ENCODE results near the gene TEAD1. TPM values are rescaled to one million over a fixed set of nuclear protein-coding genes. Genes with fewer than 3 reads are reported as not detected.

The TEAD1 gene
- polyA plus RNA-seq, 2 of the 4 experiments (the other 2 are of a cell fraction): 111 to 112 TPM

- Histone ChIP-seq H3K4me2 (no peak overlapping the region; the same call in 2 of the 3 replicates), H3K4me1 (peaks cover 73% of the 10 kb centered on the region), H3K4me3 (no peak overlapping the region), H3K9me3 (no peaks in the 10 kb centered on the region), H3K27ac (peak overlapping the region in 1 of 2 experiments; percentile 32; a peak in 1 of 6 replicates)
- WGBS (ENCODE audit: missing lambda C conversion rate): 60% methylated on average over 3 of the region's 3 CpGs
- no peak for TF ChIP-seq ESRRA (IDR thresholded peaks at IDR 0.05; ENCODE audit: borderline replicate concordance, low read length)
- TF ChIP-seq RAD21 (conservative IDR thresholded peaks at IDR 0.05 in 1 of 2, IDR thresholded peaks at IDR 0.05 in 1 of 2): peak; percentile 27 to 33; a peak in 3 of 5 replicates
- no peak for TF ChIP-seq ZNF302 (CRISPR knock-in tag; IDR thresholded peaks at IDR 0.05)
- no peak for TF ChIP-seq RNF2 (IDR thresholded peaks at IDR 0.05; ENCODE audit: borderline replicate concordance, low read depth)
- TF ChIP-seq CTCF (IDR thresholded peaks at IDR 0.05): peak; percentile 36
- no peak for TF ChIP-seq HMGXB4 (CRISPR knock-in tag; IDR thresholded peaks at IDR 0.05; ENCODE audit: borderline replicate concordance)
- TF ChIP-seq KDM1A (IDR thresholded peaks at IDR 0.05; ENCODE audit: low read depth): no peak
- no peak for TF ChIP-seq CBX2 (IDR thresholded peaks at IDR 0.05; ENCODE audit: borderline replicate concordance, low read depth)
- TF ChIP-seq MYC (IDR thresholded peaks at IDR 0.05; ENCODE audit: borderline replicate concordance, low read length): no peak
- TF ChIP-seq USF2 (IDR thresholded peaks at IDR 0.05): no peak
- peak; percentile 6; the same call in 1 of the 3 replicates for TF ChIP-seq SMC3 (IDR thresholded peaks at IDR 0.05)
- no peak for TF ChIP-seq POLR2AphosphoS2 (conservative IDR thresholded peaks at IDR 0.05; ENCODE audit: low read length)
- TF ChIP-seq PBX3 (IDR thresholded peaks at IDR 0.05): no peak
- CTCF ChIA-PET: interaction anchor here (1.2 kb wide), 1 partner anchor 10 kb away, joined by 6 read pairs; no protein-coding TSS in a partner anchor
- POLR2A ChIA-PET: no interaction called here
- peak; percentile 74; a peak in 5 of 6 replicates for ATAC-seq
- no peak for FAIRE-seq
- DNase-seq (ENCODE audit: low read depth in 1 of 2, low spot score in 1 of 2): peak in 1 of 2 experiments; percentile 50
Measured at GRCh38 chr11:12761029-12761428, 86.8 kb downstream of the TEAD1 start.

- Histone ChIP-seq H3K27ac (peak overlapping the region in 1 of 2 experiments; percentile 56; a peak in 3 of 6 replicates), H3K4me1 (peaks cover 73% of the 10 kb centered on the region), H3K4me2 (peak overlapping the region; percentile 24), H3K4me3 (no peak overlapping the region), H3K9me3 (no peaks in the 10 kb centered on the region)
- DNase-seq (ENCODE audit: low read depth in 1 of 2, low spot score in 1 of 2) (no peak), FAIRE-seq (no peak), ATAC-seq (no peak)
- TF ChIP-seq SREBF2 (IDR thresholded peaks at IDR 0.05) (no peak), ZSCAN20 (CRISPR knock-in tag; IDR thresholded peaks at IDR 0.05) (no peak), MAX (IDR thresholded peaks at IDR 0.05) (no peak), BCL3 (IDR thresholded peaks at IDR 0.05) (no peak), EHMT2 (IDR thresholded peaks at IDR 0.05; ENCODE audit: low read depth) (no peak), HMGXB4 (CRISPR knock-in tag; IDR thresholded peaks at IDR 0.05; ENCODE audit: borderline replicate concordance) (no peak), PHF8 (IDR thresholded peaks at IDR 0.05; ENCODE audit: borderline replicate concordance, low read depth) (no peak), CBX8 (IDR thresholded peaks at IDR 0.05) (no peak), HOXA7 (CRISPR knock-in tag; IDR thresholded peaks at IDR 0.05) (no peak)
- ChIA-PET POLR2A (no interaction called here), CTCF (interaction anchor here (1.4 kb wide), 1 partner anchor 126 kb away, joined by 4 read pairs; no protein-coding TSS in a partner anchor)
- WGBS (ENCODE audit: missing lambda C conversion rate): 72% methylated on average over 5 of the region's 5 CpGs
Measured at GRCh38 chr11:12762278-12762677, 88.1 kb downstream of the TEAD1 start.

All from A549 (cell line).